Measurements from ENCODE around the gene PAK1. TPM values are rescaled to one million over a fixed set of nuclear protein-coding genes. Genes with fewer than 3 reads are reported as not detected.

The PAK1 gene
- total RNA-seq, 1 donor from 2014 or later: 58.3 TPM

GRCh38 chr11:77400775-77401449, 73.0 kb downstream of the PAK1 start:
- H3K9me3 Mint-ChIP-seq (ENCODE audit: unreplicated experiment): no peaks in the 10 kb centered on the region

GRCh38 chr11:77400271-77400670, 73.6 kb downstream of the PAK1 start:
- DNase-seq (ENCODE audit: low spot score): no peak
- Mint-ChIP-seq H3K9me3 (ENCODE audit: unreplicated experiment) (no peaks in the 10 kb centered on the region), H3K4me1 (ENCODE audit: unreplicated experiment) (peaks cover 10% of the 10 kb centered on the region), H3K4me3 (ENCODE audit: unreplicated experiment) (no peak overlapping the region), H3K27me3 (ENCODE audit: unreplicated experiment) (no peaks in the 10 kb centered on the region), H3K27ac (ENCODE audit: unreplicated experiment) (no peak overlapping the region), H3K36me3 (ENCODE audit: low read depth, unreplicated experiment) (peaks cover 3% of the 10 kb centered on the region)
- no peak for TF ChIP-seq CTCF (IDR thresholded peaks at IDR 0.05; ENCODE audit: unreplicated experiment)

More at GRCh38 chr11:77400775-77401449, 73.0 kb downstream of the PAK1 start:
- H3K36me3 Mint-ChIP-seq (ENCODE audit: low read depth, unreplicated experiment): peaks cover 3% of the 10 kb centered on the region
- DNase-seq (ENCODE audit: low spot score): no peak
- H3K4me1 Mint-ChIP-seq (ENCODE audit: unreplicated experiment): peaks cover 10% of the 10 kb centered on the region
- no peak for TF ChIP-seq CTCF (IDR thresholded peaks at IDR 0.05; ENCODE audit: unreplicated experiment)
- no peak overlapping the region for H3K27ac Mint-ChIP-seq (ENCODE audit: unreplicated experiment)
- H3K27me3 Mint-ChIP-seq (ENCODE audit: unreplicated experiment): no peaks in the 10 kb centered on the region
- no peak overlapping the region for H3K4me3 Mint-ChIP-seq (ENCODE audit: unreplicated experiment)

- Mint-ChIP-seq H3K27me3 (ENCODE audit: unreplicated experiment) (no peaks in the 10 kb centered on the region), H3K36me3 (ENCODE audit: low read depth, unreplicated experiment) (peaks cover 3% of the 10 kb centered on the region), H3K27ac (ENCODE audit: unreplicated experiment) (no peak overlapping the region), H3K4me3 (ENCODE audit: unreplicated experiment) (no peak overlapping the region), H3K4me1 (ENCODE audit: unreplicated experiment) (peaks cover under 1% of the 10 kb centered on the region), H3K9me3 (ENCODE audit: unreplicated experiment) (no peaks in the 10 kb centered on the region)
- DNase-seq (ENCODE audit: low spot score): no peak
- no peak for TF ChIP-seq CTCF (IDR thresholded peaks at IDR 0.05; ENCODE audit: unreplicated experiment)
Measured at GRCh38 chr11:77397631-77398030, 76.3 kb downstream of the PAK1 start.

GRCh38 chr11:77396911-77397310, 77.0 kb downstream of the PAK1 start:
- H3K4me1 Mint-ChIP-seq (ENCODE audit: unreplicated experiment): no peaks in the 10 kb centered on the region
- no peak for TF ChIP-seq CTCF (IDR thresholded peaks at IDR 0.05; ENCODE audit: unreplicated experiment)
- H3K27ac Mint-ChIP-seq (ENCODE audit: unreplicated experiment): no peak overlapping the region
- no peak overlapping the region for H3K4me3 Mint-ChIP-seq (ENCODE audit: unreplicated experiment)
- no peak for DNase-seq (ENCODE audit: low spot score)
- peaks cover 3% of the 10 kb centered on the region for H3K36me3 Mint-ChIP-seq (ENCODE audit: low read depth, unreplicated experiment)
- H3K27me3 Mint-ChIP-seq (ENCODE audit: unreplicated experiment): no peaks in the 10 kb centered on the region
- H3K9me3 Mint-ChIP-seq (ENCODE audit: unreplicated experiment): no peaks in the 10 kb centered on the region

GRCh38 chr11:77396305-77396704, 77.6 kb downstream of the PAK1 start:
- Mint-ChIP-seq H3K9me3 (ENCODE audit: unreplicated experiment) (no peaks in the 10 kb centered on the region), H3K4me3 (ENCODE audit: unreplicated experiment) (no peak overlapping the region), H3K27me3 (ENCODE audit: unreplicated experiment) (no peaks in the 10 kb centered on the region), H3K27ac (ENCODE audit: unreplicated experiment) (no peak overlapping the region), H3K4me1 (ENCODE audit: unreplicated experiment) (no peaks in the 10 kb centered on the region), H3K36me3 (ENCODE audit: low read depth, unreplicated experiment) (peaks cover 3% of the 10 kb centered on the region)
- TF ChIP-seq CTCF (IDR thresholded peaks at IDR 0.05; ENCODE audit: unreplicated experiment): no peak
- DNase-seq (ENCODE audit: low spot score): no peak
